NCI-H146 treated with DMSO at 0.1 percent for 48 hours (cell line): ENCODE results near the gene IQSEC3.

Source experiments
- DNase-seq: peaks from one replicate; lab custom pipeline; 2025; ENCODE audit not compliant: unreplicated experiment; lab: John Stamatoyannopoulos, UW

IQSEC3 gene

GRCh38 chr12:78981-79380 lies 12.4 kb downstream of the IQSEC3 start:
- DNase-seq, result no peak

DNA sequence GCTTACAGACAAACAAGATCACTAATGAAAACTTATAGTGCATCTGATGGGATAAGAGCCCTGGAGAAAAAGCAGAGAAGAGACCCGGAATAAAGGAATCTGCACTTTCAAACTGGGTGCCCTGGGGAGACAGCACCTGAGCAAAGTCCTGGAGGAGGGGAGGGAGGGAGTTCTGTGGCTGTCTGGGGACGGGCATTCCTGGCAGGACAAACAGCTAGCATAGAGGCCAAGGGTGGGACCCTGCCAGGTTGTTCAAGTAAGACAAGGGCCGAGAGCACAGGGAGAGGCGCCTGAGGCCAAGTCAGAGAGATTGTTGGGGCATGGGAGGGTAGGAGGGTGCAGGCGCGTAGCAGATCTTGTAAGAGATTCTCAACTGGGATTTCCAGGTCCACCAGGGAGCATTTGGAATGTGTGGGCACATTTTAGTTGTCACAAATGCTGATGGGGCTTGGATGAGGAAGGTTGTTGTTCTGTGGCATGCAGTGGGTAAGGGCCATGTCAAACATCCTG lies 14.2 kb downstream of the IQSEC3 start:
- no peak for DNase-seq

- DNase-seq, result no peak
These were observed 16.2 kb downstream of the IQSEC3 start for GRCh38 chr12:82740-83139.

DNA sequence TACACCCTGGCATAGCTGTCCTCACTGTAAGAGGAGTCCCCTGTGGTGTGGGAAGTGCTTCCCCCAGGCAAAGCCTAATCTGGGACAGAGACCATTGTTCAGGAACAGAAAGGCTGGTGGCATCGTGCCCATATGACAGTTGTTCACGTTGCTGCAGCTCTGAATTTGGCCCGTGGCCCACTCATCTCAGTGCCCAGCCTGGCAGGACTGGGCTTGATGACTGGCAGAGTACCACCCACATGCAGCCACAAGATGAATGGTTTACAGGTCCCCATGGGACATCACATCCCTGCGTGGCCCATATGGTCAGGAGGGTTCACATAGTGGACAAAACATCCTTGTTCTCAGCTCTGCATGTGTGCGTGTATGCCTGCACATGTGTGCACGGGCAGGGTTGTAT lies 17.5 kb downstream of the IQSEC3 start:
- no peak for DNase-seq

GRCh38 chr12:85191-85666 lies 18.7 kb downstream of the IQSEC3 start:
- no peak for DNase-seq

GRCh38 chr12:87315-87714 lies 20.7 kb downstream of the IQSEC3 start:
- DNase-seq, result no peak

- DNase-seq, result no peak
These were observed 21.3 kb downstream of the IQSEC3 start for GRCh38 chr12:87856-88255.

DNA sequence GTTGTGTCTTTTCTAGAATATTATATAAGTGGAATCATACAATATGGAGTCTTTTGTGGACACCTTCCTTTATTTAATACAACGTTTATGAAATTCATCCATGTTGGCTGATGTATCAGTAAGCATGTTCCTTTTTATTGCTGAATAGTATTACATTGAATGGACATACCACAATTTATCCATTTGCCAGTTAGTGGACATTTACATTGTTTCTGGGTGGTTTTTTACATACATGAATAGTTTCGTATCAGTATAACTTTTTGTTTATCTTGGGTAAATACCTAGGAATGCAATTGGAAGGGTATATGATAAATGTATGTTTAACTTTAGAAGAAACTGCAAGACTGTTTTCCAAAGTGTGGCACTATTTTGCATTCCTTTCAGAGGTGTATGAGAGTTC lies 23.1 kb downstream of the IQSEC3 start:
- DNase-seq, result no peak

GRCh38 chr12:91213-91612 lies 24.6 kb downstream of the IQSEC3 start:
- DNase-seq, result no peak

- DNase-seq, result no peak
These were observed 26.9 kb downstream of the IQSEC3 start for GRCh38 chr12:93266-94005.

DNA sequence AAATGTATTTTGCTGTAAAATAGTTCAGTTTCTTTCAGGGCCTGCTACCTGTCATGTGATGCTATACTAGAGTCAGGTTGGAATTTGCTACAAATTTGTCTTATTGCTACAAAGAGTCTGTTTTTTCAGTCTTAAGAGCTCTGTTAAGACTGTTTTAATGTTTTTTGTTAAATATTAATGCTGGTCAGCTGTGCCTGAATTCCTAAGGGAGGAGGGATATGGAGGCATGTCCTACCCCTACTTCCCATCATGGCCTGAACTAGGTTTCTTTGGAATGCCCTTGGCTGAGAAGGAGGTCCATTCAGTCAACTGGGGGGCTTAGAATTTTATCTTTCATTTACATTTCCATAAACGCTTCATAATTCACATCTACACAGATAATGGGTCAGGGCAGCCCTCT lies 30.0 kb downstream of the IQSEC3 start:
- DNase-seq, result no peak

DNA sequence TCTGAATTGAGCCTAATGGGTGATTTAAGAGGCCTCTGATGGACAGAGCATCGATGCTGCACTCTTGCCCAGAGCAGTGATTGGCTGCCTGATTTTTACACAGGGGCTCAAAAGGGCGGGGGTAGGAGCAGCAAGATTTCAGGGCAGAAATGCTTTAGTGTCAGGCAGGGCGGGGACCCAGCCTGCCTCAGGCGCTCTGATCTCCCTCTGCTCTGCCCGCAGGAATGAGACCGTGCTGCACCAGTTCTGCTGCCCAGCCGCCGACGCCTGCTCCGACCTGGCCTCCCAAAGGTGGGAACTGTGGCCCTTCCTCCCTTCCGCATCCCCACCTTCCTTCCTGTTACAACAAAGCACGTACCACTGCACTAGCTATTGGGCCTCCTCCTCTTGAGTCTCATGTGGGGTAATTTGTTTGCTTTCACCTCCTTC lies 32.4 kb downstream of the IQSEC3 start:
- no peak for DNase-seq

- DNase-seq, result no peak
These were observed 33.0 kb downstream of the IQSEC3 start for GRCh38 chr12:99605-100004.

GRCh38 chr12:101969-102878 lies 35.7 kb downstream of the IQSEC3 start:
- DNase-seq, result no peak

DNA sequence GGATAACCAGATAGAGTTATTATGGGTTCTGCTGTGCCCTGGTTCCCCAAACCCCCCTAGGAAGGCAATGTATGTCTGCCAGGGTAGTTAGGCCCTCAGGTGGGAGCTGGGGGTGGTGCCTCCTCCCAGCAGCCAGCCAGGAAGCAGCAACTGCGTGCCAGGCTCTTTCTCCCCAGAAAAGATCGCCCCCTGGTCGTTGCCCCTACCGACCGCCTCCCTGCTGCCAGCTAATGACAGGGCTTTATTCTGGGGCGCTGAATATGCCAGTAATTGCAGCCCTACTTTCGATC lies 36.3 kb downstream of the IQSEC3 start:
- DNase-seq, result no peak

- peak; percentile 98 for DNase-seq
These were observed 36.8 kb downstream of the IQSEC3 start for GRCh38 chr12:103169-103981.

GRCh38 chr12:104551-105081 lies 38.0 kb downstream of the IQSEC3 start:
- peak; percentile 98 for DNase-seq

- DNase-seq, result peak; percentile 25
These were observed 39.1 kb downstream of the IQSEC3 start for GRCh38 chr12:105696-106095.

DNA sequence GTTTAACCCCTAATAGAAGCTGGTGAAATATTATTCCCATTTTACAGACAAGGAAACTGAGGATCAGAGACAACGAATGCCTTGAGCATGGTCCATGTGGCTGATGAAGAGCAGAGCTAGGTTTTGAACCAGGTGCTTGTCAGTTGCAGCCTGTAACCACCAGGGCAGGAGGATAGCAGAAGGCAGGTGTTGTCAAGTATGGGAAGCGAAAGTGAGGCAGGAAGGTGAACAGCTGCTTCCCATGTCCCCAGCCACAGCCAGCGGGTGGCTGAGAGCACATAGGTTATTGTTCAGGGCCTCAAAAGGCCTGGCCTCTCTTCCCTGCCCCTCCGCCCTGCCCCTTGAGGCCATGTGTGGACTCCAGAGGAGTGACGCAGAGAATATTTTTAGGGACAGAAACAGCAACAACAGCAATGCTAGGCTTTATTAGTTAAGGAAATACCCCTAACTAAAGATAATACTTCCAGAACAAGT lies 39.6 kb downstream of the IQSEC3 start:
- DNase-seq, result peak; percentile 87

DNA sequence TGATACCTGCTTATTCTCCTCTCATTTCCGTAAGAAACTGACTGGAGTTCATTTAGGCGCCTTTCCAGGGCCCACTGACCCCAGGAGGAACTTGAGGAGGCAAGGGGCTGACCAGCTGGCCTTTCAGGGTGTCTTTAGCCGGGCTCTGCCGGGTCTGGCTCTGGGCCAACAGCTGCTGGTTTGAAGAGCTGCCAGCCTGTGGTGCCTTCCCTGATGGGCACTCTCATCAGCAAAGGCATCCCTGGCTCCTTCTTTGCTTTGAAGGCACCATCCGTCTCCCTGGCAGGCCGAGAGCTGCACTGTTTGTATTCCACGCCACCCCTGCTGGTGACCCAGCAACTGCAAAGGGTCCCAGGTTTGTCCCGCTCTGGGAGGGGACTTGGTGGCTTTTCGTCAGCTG lies 42.0 kb downstream of the IQSEC3 start:
- DNase-seq, result no peak

DNA sequence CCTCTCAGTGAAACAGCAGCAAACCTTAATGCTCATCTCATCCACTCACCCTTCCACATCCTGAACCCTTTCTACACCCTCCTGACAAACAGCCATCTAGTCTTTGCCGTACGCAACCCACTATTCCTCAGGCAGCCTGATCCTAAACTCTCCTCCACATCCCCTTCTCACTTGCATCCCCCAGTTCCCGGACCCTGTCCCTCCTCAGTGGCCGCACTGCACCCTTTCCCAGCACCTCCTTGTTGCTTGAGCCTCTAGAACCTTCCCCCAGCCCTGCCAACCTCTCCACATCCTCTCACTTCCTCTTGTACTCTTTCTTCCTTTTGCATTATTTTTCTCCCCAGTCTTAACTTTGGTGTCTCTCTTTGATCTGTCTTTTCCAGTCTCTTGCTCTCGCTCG lies 42.9 kb downstream of the IQSEC3 start:
- DNase-seq, result no peak
